ENCODE measurements around the gene TTC7B.

DNA sequence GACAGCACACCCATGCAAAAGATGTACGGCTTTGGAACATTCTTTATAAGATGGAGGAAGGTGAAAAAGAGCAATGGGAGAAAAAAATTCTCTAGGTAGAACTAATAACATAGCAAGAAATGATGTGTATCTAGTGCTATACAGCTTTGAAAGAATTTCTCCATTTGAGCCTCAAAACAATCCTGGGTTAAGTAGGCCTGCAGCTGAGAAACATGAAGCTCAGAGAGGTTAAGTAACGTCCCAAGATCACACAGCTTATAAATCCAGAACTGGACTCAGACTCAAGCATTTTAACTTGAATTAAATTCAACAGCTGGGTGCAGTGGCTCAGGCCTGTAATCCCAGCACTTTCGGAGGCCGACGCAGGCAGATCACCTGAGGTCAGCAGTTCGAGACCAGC is 32.9 kb downstream of the TTC7B start:
- TF ChIP-seq, protein P1, sequence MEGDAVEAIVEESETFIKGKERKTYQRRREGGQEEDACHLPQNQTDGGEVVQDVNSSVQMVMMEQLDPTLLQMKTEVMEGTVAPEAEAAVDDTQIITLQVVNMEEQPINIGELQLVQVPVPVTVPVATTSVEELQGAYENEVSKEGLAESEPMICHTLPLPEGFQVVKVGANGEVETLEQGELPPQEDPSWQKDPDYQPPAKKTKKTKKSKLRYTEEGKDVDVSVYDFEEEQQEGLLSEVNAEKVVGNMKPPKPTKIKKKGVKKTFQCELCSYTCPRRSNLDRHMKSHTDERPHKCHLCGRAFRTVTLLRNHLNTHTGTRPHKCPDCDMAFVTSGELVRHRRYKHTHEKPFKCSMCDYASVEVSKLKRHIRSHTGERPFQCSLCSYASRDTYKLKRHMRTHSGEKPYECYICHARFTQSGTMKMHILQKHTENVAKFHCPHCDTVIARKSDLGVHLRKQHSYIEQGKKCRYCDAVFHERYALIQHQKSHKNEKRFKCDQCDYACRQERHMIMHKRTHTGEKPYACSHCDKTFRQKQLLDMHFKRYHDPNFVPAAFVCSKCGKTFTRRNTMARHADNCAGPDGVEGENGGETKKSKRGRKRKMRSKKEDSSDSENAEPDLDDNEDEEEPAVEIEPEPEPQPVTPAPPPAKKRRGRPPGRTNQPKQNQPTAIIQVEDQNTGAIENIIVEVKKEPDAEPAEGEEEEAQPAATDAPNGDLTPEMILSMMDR (IDR thresholded peaks at IDR 0.05): no peak
- no peak for TF ChIP-seq POLR2A (IDR thresholded peaks at IDR 0.05)

Measured in prostate gland (tissue), 2 donors.